ENCODE data around the gene LMAN1L. TPM values are rescaled to one million over a fixed set of nuclear protein-coding genes. Genes with fewer than 3 reads are reported as not detected.

The LMAN1L gene
- polyA plus RNA-seq, 1 donor from 2014 or later: not detected

GRCh38 chr15:74768771-74769342, 43.8 kb upstream of the LMAN1L start:
- H3K9ac ChIP-seq (ENCODE audit: low read length): no peak overlapping the region
- H3K79me2 ChIP-seq (replicated peaks; ENCODE audit: insufficient read depth, low read length): no peaks in the 10 kb centered on the region
- H3K9me2 ChIP-seq (ENCODE audit: insufficient read depth, low read length): no peaks in the 10 kb centered on the region
- H4K20me1 ChIP-seq (ENCODE audit: insufficient read depth): no peaks in the 10 kb centered on the region
- H3K4me2 ChIP-seq (ENCODE audit: low read length): no peak overlapping the region
- no peaks in the 10 kb centered on the region for H3K36me3 ChIP-seq (ENCODE audit: insufficient read depth, low read length)
- H2AFZ ChIP-seq (ENCODE audit: low read depth, low read length): no peak overlapping the region
- H3K27ac ChIP-seq (ENCODE audit: low read length): no peak overlapping the region
- TF ChIP-seq EZH2 (IDR thresholded peaks at IDR 0.05; ENCODE audit: borderline replicate concordance, insufficient read depth, low read length, poor library complexity, severe bottlenecking) (no peak), CTCF (IDR thresholded peaks at IDR 0.05; ENCODE audit: poor library complexity, severe bottlenecking) (peak; percentile 92), POLR2AphosphoS5 (IDR thresholded peaks at IDR 0.05) (no peak), EP300 (conservative IDR thresholded peaks at IDR 0.05; ENCODE audit: poor library complexity, severe bottlenecking) (no peak), TAF1 (IDR thresholded peaks at IDR 0.05; ENCODE audit: low read depth) (no peak), MXI1 (conservative IDR thresholded peaks at IDR 0.05; ENCODE audit: poor library complexity, severe bottlenecking) (peak; percentile 15), SMC3 (conservative IDR thresholded peaks at IDR 0.05; ENCODE audit: poor library complexity) (peak; percentile 92), RAD21 (conservative IDR thresholded peaks at IDR 0.05) (peak; percentile 86)
- TF ChIP-seq, protein P1, sequence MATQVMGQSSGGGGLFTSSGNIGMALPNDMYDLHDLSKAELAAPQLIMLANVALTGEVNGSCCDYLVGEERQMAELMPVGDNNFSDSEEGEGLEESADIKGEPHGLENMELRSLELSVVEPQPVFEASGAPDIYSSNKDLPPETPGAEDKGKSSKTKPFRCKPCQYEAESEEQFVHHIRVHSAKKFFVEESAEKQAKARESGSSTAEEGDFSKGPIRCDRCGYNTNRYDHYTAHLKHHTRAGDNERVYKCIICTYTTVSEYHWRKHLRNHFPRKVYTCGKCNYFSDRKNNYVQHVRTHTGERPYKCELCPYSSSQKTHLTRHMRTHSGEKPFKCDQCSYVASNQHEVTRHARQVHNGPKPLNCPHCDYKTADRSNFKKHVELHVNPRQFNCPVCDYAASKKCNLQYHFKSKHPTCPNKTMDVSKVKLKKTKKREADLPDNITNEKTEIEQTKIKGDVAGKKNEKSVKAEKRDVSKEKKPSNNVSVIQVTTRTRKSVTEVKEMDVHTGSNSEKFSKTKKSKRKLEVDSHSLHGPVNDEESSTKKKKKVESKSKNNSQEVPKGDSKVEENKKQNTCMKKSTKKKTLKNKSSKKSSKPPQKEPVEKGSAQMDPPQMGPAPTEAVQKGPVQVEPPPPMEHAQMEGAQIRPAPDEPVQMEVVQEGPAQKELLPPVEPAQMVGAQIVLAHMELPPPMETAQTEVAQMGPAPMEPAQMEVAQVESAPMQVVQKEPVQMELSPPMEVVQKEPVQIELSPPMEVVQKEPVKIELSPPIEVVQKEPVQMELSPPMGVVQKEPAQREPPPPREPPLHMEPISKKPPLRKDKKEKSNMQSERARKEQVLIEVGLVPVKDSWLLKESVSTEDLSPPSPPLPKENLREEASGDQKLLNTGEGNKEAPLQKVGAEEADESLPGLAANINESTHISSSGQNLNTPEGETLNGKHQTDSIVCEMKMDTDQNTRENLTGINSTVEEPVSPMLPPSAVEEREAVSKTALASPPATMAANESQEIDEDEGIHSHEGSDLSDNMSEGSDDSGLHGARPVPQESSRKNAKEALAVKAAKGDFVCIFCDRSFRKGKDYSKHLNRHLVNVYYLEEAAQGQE (IDR thresholded peaks at IDR 0.05; ENCODE audit: borderline replicate concordance): no peak
- H3K4me3 ChIP-seq (ENCODE audit: low read length): no peak overlapping the region
- H3K9me3 ChIP-seq (ENCODE audit: low read length): no peaks in the 10 kb centered on the region
- H3F3A ChIP-seq (ENCODE audit: insufficient read depth, low read length, poor library complexity, severe bottlenecking): no peaks in the 10 kb centered on the region
- no peaks in the 10 kb centered on the region for H3K27me3 ChIP-seq (ENCODE audit: insufficient read depth, low read depth, low read length)

GRCh38 chr15:74769463-74770025, 43.1 kb upstream of the LMAN1L start:
- no peaks in the 10 kb centered on the region for H3K9me2 ChIP-seq (ENCODE audit: insufficient read depth, low read length)
- no peak overlapping the region for H3K9ac ChIP-seq (ENCODE audit: low read length)
- H3F3A ChIP-seq (ENCODE audit: insufficient read depth, low read length, poor library complexity, severe bottlenecking): no peaks in the 10 kb centered on the region
- TF ChIP-seq EZH2 (IDR thresholded peaks at IDR 0.05; ENCODE audit: borderline replicate concordance, insufficient read depth, low read length, poor library complexity, severe bottlenecking) (no peak), RAD21 (conservative IDR thresholded peaks at IDR 0.05) (no peak), CTCF (IDR thresholded peaks at IDR 0.05; ENCODE audit: poor library complexity, severe bottlenecking) (no peak), EP300 (conservative IDR thresholded peaks at IDR 0.05; ENCODE audit: poor library complexity, severe bottlenecking) (no peak), TAF1 (IDR thresholded peaks at IDR 0.05; ENCODE audit: low read depth) (no peak)
- TF ChIP-seq, protein P1 (IDR thresholded peaks at IDR 0.05; ENCODE audit: borderline replicate concordance): no peak
- H3K9me3 ChIP-seq (ENCODE audit: low read length): no peaks in the 10 kb centered on the region
- no peak overlapping the region for H3K4me3 ChIP-seq (ENCODE audit: low read length)
- H4K20me1 ChIP-seq (ENCODE audit: insufficient read depth): no peaks in the 10 kb centered on the region
- H3K27ac ChIP-seq (ENCODE audit: low read length): no peak overlapping the region
- H2AFZ ChIP-seq (ENCODE audit: low read depth, low read length): no peak overlapping the region
- H3K4me2 ChIP-seq (ENCODE audit: low read length): no peak overlapping the region
- H3K27me3 ChIP-seq (ENCODE audit: insufficient read depth, low read depth, low read length): no peaks in the 10 kb centered on the region
- no peaks in the 10 kb centered on the region for H3K79me2 ChIP-seq (replicated peaks; ENCODE audit: insufficient read depth, low read length)
- no peaks in the 10 kb centered on the region for H3K36me3 ChIP-seq (ENCODE audit: insufficient read depth, low read length)

All from neural cell (in vitro differentiated cells).